Sigmoid colon (tissue), 3 donors: ENCODE data around the gene SLC6A3.

Source experiments
- CTCF ChIP-seq, 4 experiments: fragments of 450-650 bp in 3 of 4; fragments of 200-600 bp in 1 of 4; IDR thresholded peaks; one replicate each; pipeline ENCODE4 v1.5.1; 2016 to 2019; ENCODE audit warnings: antibody characterized with exemption in 4 of 4, mild to moderate bottlenecking in 3 of 4, moderate library complexity in 2 of 4
- POLR2A ChIP-seq, 2 donors: fragments of 450-650 bp; IDR thresholded peaks; one replicate each; pipeline ENCODE4 v1.6.1; 2016; ENCODE audit warnings: antibody characterized with exemption in 2 of 2, mild to moderate bottlenecking in 2 of 2, moderate library complexity in 2 of 2

GRCh38 chr5:1382248-1382700 is 63.0 kb downstream of the SLC6A3 start:
- TF ChIP-seq CTCF (IDR thresholded peaks at IDR 0.05) (no peak), POLR2A (IDR thresholded peaks at IDR 0.05) (no peak)
